Measurements from ENCODE around the gene POMZP3. TPM values are rescaled to one million over a fixed set of nuclear protein-coding genes. Genes with fewer than 3 reads are reported as not detected.
"Not testable (repeated sequence)": the region's sequence is repeated elsewhere in the genome, so short reads cannot be mapped to it uniquely, and the experiment has no call there.

Gene POMZP3
- total and polyA plus RNA-seq, 4 experiments from 2014 or later, result 3.2 to 21.6 (median 15.0) TPM

- H3K27ac ChIP-seq (ENCODE audit: low read depth, low read length); H3K4me1 ChIP-seq (ENCODE audit: insufficient read depth, low read length); H3K36me3 ChIP-seq (ENCODE audit: insufficient read depth, low read length); intact Hi-C loops (cut with micrococcal nuclease); H3K9me3 Mint-ChIP-seq; H3K27me3 Mint-ChIP-seq; CTCF ChIA-PET (ENCODE audit: partially characterized antibody); H3K27me3 ChIP-seq (ENCODE audit: insufficient read depth, low read length); H3K4me3 Mint-ChIP-seq; DNase-seq; H3K9me3 ChIP-seq (ENCODE audit: control insufficient read depth in 1 of 2, low read length in 2 of 2); POLR2A ChIA-PET (ENCODE audit: partially characterized antibody); H3K4me3 ChIP-seq (ENCODE audit: low read length in 2 of 2); H3K27ac Mint-ChIP-seq: not testable (repeated sequence)
- Mint-ChIP-seq H3K36me3 (peaks cover 14 to 21% of the 10 kb centered on the region in 2 donors), H3K4me1 (peaks cover 5 to 31% (median 13%) of the 10 kb centered on the region in 4 donors)
Observed at GRCh38 chr7:76568742-76569141, 58.3 kb downstream of the POMZP3 start.

GRCh38 chr7:76567753-76568152, 59.3 kb downstream of the POMZP3 start:
- H3K27me3 Mint-ChIP-seq; H3K9me3 Mint-ChIP-seq; H3K4me3 ChIP-seq (ENCODE audit: low read length in 2 of 2); H3K27ac ChIP-seq (ENCODE audit: low read depth, low read length); POLR2A ChIA-PET (ENCODE audit: partially characterized antibody); H3K36me3 ChIP-seq (ENCODE audit: insufficient read depth, low read length); H3K4me3 Mint-ChIP-seq; intact Hi-C loops (cut with micrococcal nuclease); H3K27me3 ChIP-seq (ENCODE audit: insufficient read depth, low read length); H3K4me1 ChIP-seq (ENCODE audit: insufficient read depth, low read length); CTCF ChIA-PET (ENCODE audit: partially characterized antibody); DNase-seq; H3K9me3 ChIP-seq (ENCODE audit: control insufficient read depth in 1 of 2, low read length in 2 of 2); H3K27ac Mint-ChIP-seq: not testable (repeated sequence)
- peaks cover 5 to 37% (median 14%) of the 10 kb centered on the region in 4 donors for H3K4me1 Mint-ChIP-seq
- H3K36me3 Mint-ChIP-seq, result peaks cover 14 to 22% of the 10 kb centered on the region in 2 donors

- intact Hi-C loops (cut with micrococcal nuclease); H3K27me3 Mint-ChIP-seq; H3K4me1 ChIP-seq (ENCODE audit: insufficient read depth, low read length); DNase-seq; H3K27ac Mint-ChIP-seq; H3K9me3 Mint-ChIP-seq; H3K27me3 ChIP-seq (ENCODE audit: insufficient read depth, low read length); POLR2A ChIA-PET (ENCODE audit: partially characterized antibody); H3K4me3 ChIP-seq (ENCODE audit: low read length in 2 of 2); CTCF ChIA-PET (ENCODE audit: partially characterized antibody); H3K4me3 Mint-ChIP-seq; H3K9me3 ChIP-seq (ENCODE audit: control insufficient read depth in 1 of 2, low read length in 2 of 2); H3K36me3 ChIP-seq (ENCODE audit: insufficient read depth, low read length); H3K27ac ChIP-seq (ENCODE audit: low read depth, low read length): not testable (repeated sequence)
- H3K36me3 Mint-ChIP-seq, result peaks cover 10 to 20% of the 10 kb centered on the region in 2 donors
- H3K4me1 Mint-ChIP-seq, result peaks cover 5 to 41% (median 13%) of the 10 kb centered on the region in 4 donors
Observed at GRCh38 chr7:76567311-76567710, 59.8 kb downstream of the POMZP3 start.

- H3K4me1 ChIP-seq (ENCODE audit: insufficient read depth, low read length); CTCF ChIA-PET (ENCODE audit: partially characterized antibody); H3K4me3 Mint-ChIP-seq; H3K27me3 Mint-ChIP-seq; H3K27ac Mint-ChIP-seq; H3K4me3 ChIP-seq (ENCODE audit: low read length in 2 of 2); H3K9me3 ChIP-seq (ENCODE audit: control insufficient read depth in 1 of 2, low read length in 2 of 2); POLR2A ChIA-PET (ENCODE audit: partially characterized antibody); H3K9me3 Mint-ChIP-seq; intact Hi-C loops (cut with micrococcal nuclease); H3K27ac ChIP-seq (ENCODE audit: low read depth, low read length); H3K36me3 ChIP-seq (ENCODE audit: insufficient read depth, low read length); DNase-seq; H3K27me3 ChIP-seq (ENCODE audit: insufficient read depth, low read length): not testable (repeated sequence)
- Mint-ChIP-seq H3K4me1 (peaks cover 5 to 46% (median 14%) of the 10 kb centered on the region in 4 donors), H3K36me3 (peaks cover 11 to 22% of the 10 kb centered on the region in 2 donors)
Observed at GRCh38 chr7:76565001-76565400, 62.1 kb downstream of the POMZP3 start.

GRCh38 chr7:76561342-76561741, 65.7 kb downstream of the POMZP3 start:
- H3K27me3 Mint-ChIP-seq; H3K9me3 ChIP-seq (ENCODE audit: control insufficient read depth in 1 of 2, low read length in 2 of 2); DNase-seq; H3K27ac Mint-ChIP-seq; intact Hi-C loops (cut with micrococcal nuclease); H3K9me3 Mint-ChIP-seq; H3K27me3 ChIP-seq (ENCODE audit: insufficient read depth, low read length); H3K4me1 ChIP-seq (ENCODE audit: insufficient read depth, low read length); H3K36me3 ChIP-seq (ENCODE audit: insufficient read depth, low read length); H3K27ac ChIP-seq (ENCODE audit: low read depth, low read length); H3K4me3 ChIP-seq (ENCODE audit: low read length in 2 of 2); POLR2A ChIA-PET (ENCODE audit: partially characterized antibody); H3K4me3 Mint-ChIP-seq; CTCF ChIA-PET (ENCODE audit: partially characterized antibody): not testable (repeated sequence)
- Mint-ChIP-seq H3K4me1 (peaks cover 16 to 51% (median 23%) of the 10 kb centered on the region in 4 donors), H3K36me3 (peaks cover 18 to 24% of the 10 kb centered on the region in 2 donors)

- DNase-seq; H3K4me1 ChIP-seq (ENCODE audit: insufficient read depth, low read length); CTCF ChIA-PET (ENCODE audit: partially characterized antibody); H3K27me3 ChIP-seq (ENCODE audit: insufficient read depth, low read length); H3K27ac ChIP-seq (ENCODE audit: low read depth, low read length); H3K4me3 ChIP-seq (ENCODE audit: low read length in 2 of 2); intact Hi-C loops (cut with micrococcal nuclease); H3K36me3 ChIP-seq (ENCODE audit: insufficient read depth, low read length); H3K9me3 Mint-ChIP-seq; H3K27me3 Mint-ChIP-seq; POLR2A ChIA-PET (ENCODE audit: partially characterized antibody); H3K9me3 ChIP-seq (ENCODE audit: control insufficient read depth in 1 of 2, low read length in 2 of 2); H3K4me3 Mint-ChIP-seq: not testable (repeated sequence)
- Mint-ChIP-seq H3K4me1 (peaks cover 17 to 44% (median 23%) of the 10 kb centered on the region in 4 donors), H3K36me3 (peaks cover 21 to 22% of the 10 kb centered on the region in 2 donors), H3K27ac (peak overlapping the region in 1 of 7 donors; percentile 2)
Observed at GRCh38 chr7:76560157-76560556, 66.9 kb downstream of the POMZP3 start.

Other genes with a start within 250 kb of the POMZP3 start
- not detected for gene SSC4D, start 217.6 kb downstream of the POMZP3 start, total RNA-seq
- under 1 TPM in 1 of 2 donors, not detected in 1; 0.31 TPM for gene SSC4D, start 217.6 kb downstream of the POMZP3 start, polyA plus RNA-seq
- gene ZP3, start 202.3 kb downstream of the POMZP3 start, total RNA-seq, result 1 to 10 TPM; 2.8 to 6.1 TPM
- gene ZP3, start 202.3 kb downstream of the POMZP3 start, polyA plus RNA-seq, result 1 to 10 TPM; 1.9 to 4.1 TPM
- 10 to 100 TPM; 44.6 to 47.6 TPM for gene DTX2, start 165.6 kb downstream of the POMZP3 start, total RNA-seq
- 10 to 100 TPM in 1 of 2 donors, 1 to 10 TPM in 1; 4.7 to 16.2 TPM for gene DTX2, start 165.6 kb downstream of the POMZP3 start, polyA plus RNA-seq
- 1 to 10 TPM; 2.7 to 3.3 TPM for gene UPK3B, start 116.7 kb downstream of the POMZP3 start, total RNA-seq
- gene UPK3B, start 116.7 kb downstream of the POMZP3 start, polyA plus RNA-seq, result not detected
- gene SPDYE16, start 84.0 kb downstream of the POMZP3 start, total RNA-seq, result 1 to 10 TPM in 1 of 2 experiments, under 1 TPM in 1; 0.73 to 1.1 TPM
- gene SPDYE16, start 84.0 kb downstream of the POMZP3 start, polyA plus RNA-seq, result under 1 TPM in 1 of 2 donors, not detected in 1; 0.21 TPM

Measured in CD4-positive, alpha-beta memory T cell (primary cell).